HepG2 (cell line): Measurements from ENCODE around the gene DHX30. TPM values are rescaled to one million over a fixed set of nuclear protein-coding genes. Genes with fewer than 3 reads are reported as not detected.

ENCODE experiments used
- ATAC-seq: fragments of 200-7000 bp; cut with Tn5 transposase; 3 replicates; pipeline ENCODE4 v1.9.1; 2020; ENCODE audit warnings: mild to moderate bottlenecking, moderate library complexity
- BruUV-seq: library from RNA; stranded (reverse); fragments of 400-500 nt; replicated peaks from 2 replicates; lab custom pipeline; 2021; lab: Mats Ljungman, UMichigan
- CTCF ChIA-PET: fragments of 300-600 bp; formaldehyde crosslinking; extraction: SDS; loops from one replicate; lab custom pipeline; 2021; ENCODE audit warnings: low total read pairs, inconsistent platforms, low intra/inter-chr PET ratio; lab: Yijun Ruan, JAX
- POLR2A ChIA-PET: fragments of 350-600 bp; sonication (Branson Sonifier 250); formaldehyde crosslinking; loops from one replicate; lab custom pipeline; 2020; ENCODE audit warnings: antibody characterized with exemption, inconsistent platforms; lab: Yijun Ruan, JAX
- DNase-seq: peaks from one replicate; pipeline ENCODE4 v3.0.0-alpha.2; 2015; ENCODE audit warnings: low spot score
- FAIRE-seq: peaks from 3 replicates; lab custom pipeline; 2011; peaks lifted over from hg19 to GRCh38; lab: Jason Lieb, UNC
- H2AFZ ChIP-seq: one replicate; pipeline ENCODE4 v1.6.1; 2011; ENCODE audit warnings: low read length, inconsistent platforms
- H3K27ac ChIP-seq: fragments of 300-600 bp; 3 replicates; pipeline ENCODE4 v1.8.0; 2011; ENCODE audit warnings: mixed run types, mild to moderate bottlenecking, mixed read lengths, low read length, inconsistent platforms; ENCODE audit not compliant: insufficient read depth; ENCODE audit errors: extremely low read length
- H3K27me3 ChIP-seq, 2 experiments: fragments of 200-600 bp in 1 of 2; 2 replicates in 1 of 2; 3 replicates in 1 of 2; pipeline versions ENCODE4 v1.6.0 to v1.8.0; 2011; ENCODE audit warnings: low read length in 2 of 2, mild to moderate bottlenecking in 2 of 2, moderate library complexity in 2 of 2, inconsistent platforms in 1 of 2; ENCODE audit not compliant: insufficient read depth in 2 of 2, control insufficient read depth in 1 of 2
- H3K36me3 ChIP-seq, 2 experiments: fragments of 200-600 bp in 1 of 2; replicated peaks in 1 of 2; 2 replicates in 1 of 2; 3 replicates in 1 of 2; pipeline versions ENCODE4 v1.5.1 to v1.8.0; 2011; ENCODE audit warnings: low read length in 2 of 2, inconsistent platforms in 1 of 2; ENCODE audit not compliant: insufficient read depth in 2 of 2, control insufficient read depth in 1 of 2
- H3K4me1 ChIP-seq: 2 replicates; pipeline ENCODE4 v1.5.1; 2012; ENCODE audit warnings: low read length, inconsistent platforms; ENCODE audit not compliant: insufficient read depth
- H3K4me2 ChIP-seq: 2 replicates; pipeline ENCODE4 v1.6.0; 2011; ENCODE audit warnings: low read depth, low read length, inconsistent platforms
- H3K4me3 ChIP-seq, 3 experiments: fragments of 200-600 bp in 1 of 3; sonication (generic), shearing (Covaris generic) in 1 of 3; replicated peaks in 1 of 3; 2 replicates each; pipeline ENCODE4 v1.5.1; 2011 to 2016; ENCODE audit warnings: low read length in 3 of 3, inconsistent platforms in 2 of 3, low read depth in 2 of 3, mild to moderate bottlenecking in 2 of 3, control low read depth in 1 of 3, mixed read lengths in 1 of 3; ENCODE audit not compliant: insufficient read depth in 1 of 3
- H3K79me2 ChIP-seq: one replicate; pipeline ENCODE4 v1.6.1; 2011; ENCODE audit warnings: low read length, inconsistent platforms; ENCODE audit not compliant: insufficient read depth
- H3K9ac ChIP-seq: 2 replicates; pipeline ENCODE4 v1.6.0; 2011; ENCODE audit warnings: mild to moderate bottlenecking, low read depth, low read length, inconsistent platforms; ENCODE audit not compliant: insufficient read depth
- H3K9me3 ChIP-seq: 2 replicates; pipeline ENCODE4 v1.5.1; 2012; ENCODE audit warnings: mild to moderate bottlenecking, low read length
- H4K20me1 ChIP-seq: 2 replicates; pipeline ENCODE4 v1.6.0; 2011; ENCODE audit warnings: inconsistent platforms, mild to moderate bottlenecking, low read length, moderate library complexity; ENCODE audit not compliant: insufficient read depth
- ATF4 ChIP-seq, 2 experiments: fragments of 450-650 bp in 1 of 2; sonication (generic) in 1 of 2; formaldehyde crosslinking; IDR thresholded peaks; 2 replicates each; pipeline versions ENCODE4 v1.5.0 to v1.8.0; 2020 to 2022; ENCODE audit warnings: mild to moderate bottlenecking in 1 of 2, missing genetic modification reagents in 1 of 2
- HCFC1 ChIP-seq: fragments of 150-350 bp; IDR thresholded peaks from 2 replicates; pipeline ENCODE4 v1.6.1; 2014; ENCODE audit warnings: low read depth, low read length
- MTA1 ChIP-seq: sonication (generic); formaldehyde crosslinking; IDR thresholded peaks from 2 replicates; pipeline ENCODE4 v1.4.0; 2020; ENCODE audit warnings: missing genetic modification reagents, mild to moderate bottlenecking, borderline replicate concordance
- NFKB2 ChIP-seq: sonication (generic); formaldehyde crosslinking; IDR thresholded peaks from 2 replicates; pipeline ENCODE4 v1.4.0; 2020; ENCODE audit warnings: missing genetic modification reagents, borderline replicate concordance
- RARA ChIP-seq: IDR thresholded peaks from 2 replicates; pipeline ENCODE4 v1.6.1; 2016; ENCODE audit warnings: missing genetic modification reagents, missing compliant biosample characterization
- TFE3 ChIP-seq: IDR thresholded peaks from 2 replicates; pipeline ENCODE4 v1.6.1; 2016
- ZBTB14 ChIP-seq: sonication (generic); formaldehyde crosslinking; IDR thresholded peaks from 2 replicates; pipeline ENCODE4 v1.4.0; 2020; ENCODE audit warnings: missing genetic modification reagents
- ZNF235 ChIP-seq: sonication (generic); formaldehyde crosslinking; IDR thresholded peaks from 2 replicates; pipeline ENCODE4 v1.8.1; 2023; ENCODE audit warnings: mild to moderate bottlenecking, missing genetic modification reagents, borderline replicate concordance
- ZNF3 ChIP-seq: IDR thresholded peaks from 2 replicates; pipeline ENCODE4 v1.7.0; 2017; ENCODE audit warnings: inconsistent platforms
- ZNF773 ChIP-seq: sonication (generic); formaldehyde crosslinking; IDR thresholded peaks from 2 replicates; pipeline ENCODE4 v1.4.0; 2020; ENCODE audit warnings: missing genetic modification reagents, borderline replicate concordance
- ZNF776 ChIP-seq: sonication (generic); formaldehyde crosslinking; IDR thresholded peaks from 2 replicates; pipeline ENCODE4 v1.4.0; 2020; ENCODE audit warnings: mild to moderate bottlenecking, missing genetic modification reagents
- WGBS: methylation state at CpG from one replicate; pipeline ENCODE4 v1.1.6; 2017; ENCODE audit warnings: low lambda C conversion rate; 5-methylcytosine and 5-hydroxymethylcytosine counted together
- in situ Hi-C: cut with HindIII; loops from 2 replicates; pipeline ENCODE4 v1.10.0; 2017; ENCODE audit warnings: low pct_unique_long_range_greater_than_20kb; ENCODE audit not compliant: extremely low pct_ligation_motif_present
- intact Hi-C: fragments of 100-400 bp; cut with micrococcal nuclease; formaldehyde crosslinking; loops from one replicate; pipeline ENCODE4 v1.10.0; 2022; ENCODE audit not compliant: unreplicated experiment
- polyA plus RNA-seq, 8 experiments: library from polyadenylated mRNA; depleted of rRNA in 3 of 8; stranded (reverse) in 7 of 8; unstranded in 1 of 8; fragments of >200 nt; fragmentation: Illumina TruSeq in 4 of 8; extraction: Trizol in 4 of 8; gene quantifications; 2 replicates each; pipeline versions ENCODE4 v1.2.1 to v1.2.3, GENCODE V29; 2011 to 2016; ENCODE audit warnings: low read depth in 4 of 8, missing spikeins in 1 of 8, mixed read lengths in 1 of 8; ENCODE audit not compliant: insufficient read depth in 1 of 8
- total RNA-seq, 5 experiments: library from RNA; depleted of rRNA; stranded (reverse); fragments of >200 nt; fragmentation: Illumina TruSeq; extraction: Trizol; gene quantifications; 2 replicates each; pipeline ENCODE4 v1.2.3, GENCODE V29; 2016; ENCODE audit warnings: low read depth in 1 of 5

The DHX30 gene
- total and polyA plus RNA-seq, 2 of the 13 experiments (the other 11 are each of a cell fraction or from before 2014, with no cell fraction given) = 30.6 to 59.4 TPM

GRCh38 chr3:47867451-47868044 is 64.6 kb downstream of the DHX30 start:
- Histone ChIP-seq H3K36me3 (peaks cover 28 to 76% of the 10 kb centered on the region in 2 experiments), H3K4me1 (no peaks in the 10 kb centered on the region), H4K20me1 (no peaks in the 10 kb centered on the region), H3K79me2 (no peaks in the 10 kb centered on the region), H3K27ac (no peak overlapping the region), H3K9me3 (no peaks in the 10 kb centered on the region), H3K4me3 (no peak overlapping the region), H2AFZ (no peak overlapping the region), H3K9ac (no peak overlapping the region), H3K27me3 (no peaks in the 10 kb centered on the region), H3K4me2 (no peak overlapping the region)
- ATAC-seq = no peak
- in situ Hi-C loops (no loop called here), intact Hi-C loops (no loop called here)
- TF ChIP-seq ZNF773 (CRISPR knock-in tag) = no peak
- BruUV-seq = no TSS peak
- WGBS = 95% methylated on average over 7 of the region's 8 CpGs
- DNase-seq = no peak
- ChIA-PET CTCF (no interaction called here), POLR2A (no interaction called here)
- FAIRE-seq = no peak

- Histone ChIP-seq H3K4me3 (no peak overlapping the region), H3K79me2 (no peaks in the 10 kb centered on the region), H3K4me2 (no peak overlapping the region), H2AFZ (no peak overlapping the region), H3K9me3 (no peaks in the 10 kb centered on the region), H3K27me3 (no peaks in the 10 kb centered on the region), H3K36me3 (peaks cover 29 to 83% of the 10 kb centered on the region in 2 experiments), H3K27ac (no peak overlapping the region), H3K4me1 (no peaks in the 10 kb centered on the region), H4K20me1 (no peaks in the 10 kb centered on the region), H3K9ac (no peak overlapping the region)
- DNase-seq (no peak), FAIRE-seq (no peak), ATAC-seq (no peak)
- BruUV-seq = no TSS peak
- intact Hi-C loops (no loop called here), in situ Hi-C loops (no loop called here)
- ChIA-PET POLR2A (no interaction called here), CTCF (no interaction called here)
- TF ChIP-seq ZNF3 = no peak
- no peak for TF ChIP-seq HCFC1
- no peak for TF ChIP-seq RARA (CRISPR knock-in tag)
- no peak for TF ChIP-seq NFKB2
- no peak for TF ChIP-seq MTA1 (CRISPR knock-in tag)
- TF ChIP-seq ATF4 (CRISPR knock-in tag; IDR thresholded peaks at IDR 0.05) = no peak
- no peak for TF ChIP-seq ZNF235 (CRISPR knock-in tag)
- no peak for TF ChIP-seq ZNF776 (CRISPR knock-in tag)
- TF ChIP-seq TFE3 (CRISPR knock-in tag) = no peak
- no peak for TF ChIP-seq ZBTB14
- 100% methylated on average over 2 of the region's 2 CpGs for WGBS
These were observed 65.4 kb downstream of the DHX30 start for GRCh38 chr3:47868306-47868705.
